WTC11 (cell line): Measurements from ENCODE around the gene TFAP2E.

Experiments used
- CREB1 ChIP-seq: sonication (generic); formaldehyde crosslinking; IDR thresholded peaks from 2 replicates; pipeline ENCODE4 v1.8.0; 2023; ENCODE audit warnings: mild to moderate bottlenecking, missing genetic modification reagents
- CTCF ChIP-seq: fragments of 200-600 bp; IDR thresholded peaks from 2 replicates; pipeline ENCODE4 v1.8.0; 2022; ENCODE audit warnings: antibody characterized with exemption
- ESRRA ChIP-seq: sonication (generic); formaldehyde crosslinking; IDR thresholded peaks from 2 replicates; pipeline ENCODE4 v1.8.1; 2022; ENCODE audit warnings: mild to moderate bottlenecking, missing genetic modification reagents, borderline replicate concordance
- JUN ChIP-seq: sonication (generic); formaldehyde crosslinking; IDR thresholded peaks from 2 replicates; pipeline ENCODE4 v1.8.0; 2023; ENCODE audit warnings: mild to moderate bottlenecking, missing genetic modification reagents
- KAT7 ChIP-seq: sonication (generic); formaldehyde crosslinking; IDR thresholded peaks from 2 replicates; pipeline ENCODE4 v1.8.1; 2023; ENCODE audit warnings: missing genetic modification reagents, mild to moderate bottlenecking, borderline replicate concordance
- RELA ChIP-seq: sonication (generic); formaldehyde crosslinking; IDR thresholded peaks from 2 replicates; pipeline ENCODE4 v1.8.1; 2022; ENCODE audit warnings: missing genetic modification reagents, mild to moderate bottlenecking, borderline replicate concordance
- SMAD3 ChIP-seq: sonication (generic); formaldehyde crosslinking; IDR thresholded peaks from 2 replicates; pipeline ENCODE4 v1.8.0; 2022; ENCODE audit warnings: missing genetic modification reagents, mild to moderate bottlenecking, borderline replicate concordance
- SP1 ChIP-seq: sonication (generic); formaldehyde crosslinking; conservative IDR thresholded peaks from 2 replicates; pipeline ENCODE4 v1.8.1; 2022; ENCODE audit warnings: missing genetic modification reagents
- TCF7 ChIP-seq: sonication (generic); formaldehyde crosslinking; IDR thresholded peaks from 2 replicates; pipeline ENCODE4 v1.8.0; 2022; ENCODE audit warnings: mild to moderate bottlenecking, low read depth, missing genetic modification reagents, moderate library complexity
- ZNF232 ChIP-seq: sonication (generic); formaldehyde crosslinking; IDR thresholded peaks from 2 replicates; pipeline ENCODE4 v1.8.0; 2022; ENCODE audit warnings: mild to moderate bottlenecking, missing genetic modification reagents
- TF ChIP-seq, protein P1 (sequence below): sonication (generic); formaldehyde crosslinking; IDR thresholded peaks from 2 replicates; pipeline ENCODE4 v1.8.1; 2023; ENCODE audit warnings: mild to moderate bottlenecking, missing genetic modification reagents, moderate library complexity
- TF ChIP-seq, protein P2 (sequence below): sonication (generic); formaldehyde crosslinking; IDR thresholded peaks from 2 replicates; pipeline ENCODE4 v1.8.0; 2022; ENCODE audit warnings: mild to moderate bottlenecking, missing genetic modification reagents
- TF ChIP-seq, protein P3 (sequence below): sonication (generic); formaldehyde crosslinking; IDR thresholded peaks from 2 replicates; pipeline ENCODE4 v1.8.1; 2023; ENCODE audit warnings: mild to moderate bottlenecking, moderate library complexity, missing genetic modification reagents

GRCh38 chr1:35629051-35629450, 55.9 kb downstream of the TFAP2E start:
- TF ChIP-seq CREB1: no peak
- TF ChIP-seq CTCF: no peak
- TF ChIP-seq KAT7 (CRISPR knock-in tag): no peak
- TF ChIP-seq JUN (CRISPR knock-in tag): no peak
- no peak for TF ChIP-seq ZNF232
- TF ChIP-seq, protein P1, sequence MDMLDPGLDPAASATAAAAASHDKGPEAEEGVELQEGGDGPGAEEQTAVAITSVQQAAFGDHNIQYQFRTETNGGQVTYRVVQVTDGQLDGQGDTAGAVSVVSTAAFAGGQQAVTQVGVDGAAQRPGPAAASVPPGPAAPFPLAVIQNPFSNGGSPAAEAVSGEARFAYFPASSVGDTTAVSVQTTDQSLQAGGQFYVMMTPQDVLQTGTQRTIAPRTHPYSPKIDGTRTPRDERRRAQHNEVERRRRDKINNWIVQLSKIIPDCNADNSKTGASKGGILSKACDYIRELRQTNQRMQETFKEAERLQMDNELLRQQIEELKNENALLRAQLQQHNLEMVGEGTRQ (CRISPR knock-in tag): no peak
- no peak for TF ChIP-seq SP1 (CRISPR knock-in tag)
- TF ChIP-seq RELA (CRISPR knock-in tag): no peak
- no peak for TF ChIP-seq TCF7 (CRISPR knock-in tag)
- no peak for TF ChIP-seq ESRRA (CRISPR knock-in tag)
- TF ChIP-seq, protein P2, sequence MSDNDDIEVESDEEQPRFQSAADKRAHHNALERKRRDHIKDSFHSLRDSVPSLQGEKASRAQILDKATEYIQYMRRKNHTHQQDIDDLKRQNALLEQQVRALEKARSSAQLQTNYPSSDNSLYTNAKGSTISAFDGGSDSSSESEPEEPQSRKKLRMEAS: no peak
- no peak for TF ChIP-seq SMAD3
- TF ChIP-seq, protein P3, sequence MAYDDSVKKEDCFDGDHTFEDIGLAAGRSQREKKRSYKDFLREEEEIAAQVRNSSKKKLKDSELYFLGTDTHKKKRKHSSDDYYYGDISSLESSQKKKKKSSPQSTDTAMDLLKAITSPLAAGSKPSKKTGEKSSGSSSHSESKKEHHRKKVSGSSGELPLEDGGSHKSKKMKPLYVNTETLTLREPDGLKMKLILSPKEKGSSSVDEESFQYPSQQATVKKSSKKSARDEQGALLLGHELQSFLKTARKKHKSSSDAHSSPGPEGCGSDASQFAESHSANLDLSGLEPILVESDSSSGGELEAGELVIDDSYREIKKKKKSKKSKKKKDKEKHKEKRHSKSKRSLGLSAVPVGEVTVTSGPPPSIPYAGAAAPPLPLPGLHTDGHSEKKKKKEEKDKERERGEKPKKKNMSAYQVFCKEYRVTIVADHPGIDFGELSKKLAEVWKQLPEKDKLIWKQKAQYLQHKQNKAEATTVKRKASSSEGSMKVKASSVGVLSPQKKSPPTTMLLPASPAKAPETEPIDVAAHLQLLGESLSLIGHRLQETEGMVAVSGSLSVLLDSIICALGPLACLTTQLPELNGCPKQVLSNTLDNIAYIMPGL (CRISPR knock-in tag): no peak
